Activated T-helper 1 cell treated with Interleukin-2 at 50 U/mL for 16 hours (primary cell): Measurements from ENCODE around the gene GRB14.
"Not testable (repeated sequence)": the region's sequence is repeated elsewhere in the genome, so short reads cannot be mapped to it uniquely, and the experiment has no call there.

Source experiments
- DNase-seq: peaks from one replicate; pipeline ENCODE4 v3.0.0-alpha.2; 2020; ENCODE audit warnings: low read depth

GRB14 gene

GRCh38 chr2:164620873-164621763 lies at the start of gene GRB14:
Gene GRB14, minus strand, starts transcription at chr2:164621482. Its CDS starts 173 bp downstream, at chr2:164621309.
- DNase-seq, result no peak

DNA sequence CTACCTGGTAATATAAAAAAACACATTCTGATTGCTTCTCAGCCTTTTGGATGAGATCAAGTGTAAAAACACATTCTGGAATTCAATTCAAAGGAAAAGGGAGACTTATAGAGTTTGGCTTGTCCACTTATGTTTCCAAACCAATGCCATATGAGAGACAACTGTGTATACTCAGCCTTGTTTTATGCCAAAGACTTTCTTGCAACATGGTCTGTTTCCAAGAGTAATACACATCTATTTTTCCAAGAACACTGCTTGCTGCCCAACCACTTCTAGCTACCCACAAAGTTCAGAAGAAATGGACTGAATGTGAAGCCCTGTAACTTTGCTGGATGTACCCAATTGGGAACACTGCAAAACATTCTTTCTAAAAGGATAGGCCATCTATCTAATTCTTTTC lies 48.0 kb upstream of the GRB14 start:
- no peak for DNase-seq

GRCh38 chr2:164667566-164667965 lies 46.3 kb upstream of the GRB14 start:
- no peak for DNase-seq

DNA sequence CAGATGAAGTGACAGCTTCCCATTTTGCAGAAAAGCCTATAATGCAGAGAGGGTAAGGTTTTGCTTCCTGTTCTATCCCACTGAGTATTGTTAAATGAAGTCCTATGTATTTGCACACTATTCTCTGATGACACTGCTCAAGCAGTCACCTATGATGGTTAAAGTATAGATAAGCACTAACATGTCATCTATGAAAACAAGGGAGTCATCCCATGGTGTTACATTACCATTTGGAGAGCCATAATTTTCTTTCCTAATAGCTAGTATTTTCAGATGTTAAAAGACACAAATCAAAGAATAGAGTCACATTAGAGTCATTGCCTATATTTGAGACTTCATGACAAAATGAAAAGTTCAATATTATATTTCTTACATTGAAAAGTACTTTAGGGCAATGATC lies 42.8 kb upstream of the GRB14 start:
- DNase-seq, result no peak

DNA sequence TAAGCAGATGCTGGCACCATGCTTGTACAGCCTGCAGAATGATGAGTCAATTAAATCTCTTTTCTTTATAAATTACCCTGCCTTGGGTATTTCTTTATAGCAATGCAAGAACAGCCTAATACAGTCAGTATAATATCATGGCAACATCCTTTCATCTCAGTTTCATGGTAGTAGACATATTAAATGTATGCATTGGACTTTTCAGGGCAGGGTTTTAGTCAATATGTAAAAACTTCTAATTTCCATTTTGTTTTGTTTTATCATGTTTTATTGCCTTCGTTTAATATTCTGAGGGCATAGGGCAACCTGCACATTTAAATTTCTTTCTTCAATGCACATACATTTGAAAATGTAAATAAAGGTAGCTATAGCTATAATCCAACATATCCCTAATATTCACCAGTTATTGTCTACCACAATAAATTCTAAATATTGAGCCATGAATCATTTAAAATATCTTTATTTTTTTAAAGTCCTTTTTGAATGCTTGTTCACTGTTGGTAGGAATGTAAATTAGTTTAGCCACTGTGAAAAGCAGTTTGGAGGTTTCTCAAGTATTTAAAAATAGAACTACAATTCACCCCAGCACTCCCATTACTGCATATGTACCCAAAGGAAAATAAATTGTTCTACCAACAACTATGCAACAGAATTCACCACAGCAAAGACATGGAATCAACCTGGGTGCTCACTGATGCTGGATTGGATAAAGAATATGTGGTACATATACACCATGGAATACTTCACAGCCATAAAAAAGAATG lies 41.8 kb upstream of the GRB14 start:
- DNase-seq, result no peak

GRCh38 chr2:164662066-164662465 lies 40.8 kb upstream of the GRB14 start:
- DNase-seq, result no peak

GRCh38 chr2:164661349-164661748 lies 40.1 kb upstream of the GRB14 start:
- no peak for DNase-seq

DNA sequence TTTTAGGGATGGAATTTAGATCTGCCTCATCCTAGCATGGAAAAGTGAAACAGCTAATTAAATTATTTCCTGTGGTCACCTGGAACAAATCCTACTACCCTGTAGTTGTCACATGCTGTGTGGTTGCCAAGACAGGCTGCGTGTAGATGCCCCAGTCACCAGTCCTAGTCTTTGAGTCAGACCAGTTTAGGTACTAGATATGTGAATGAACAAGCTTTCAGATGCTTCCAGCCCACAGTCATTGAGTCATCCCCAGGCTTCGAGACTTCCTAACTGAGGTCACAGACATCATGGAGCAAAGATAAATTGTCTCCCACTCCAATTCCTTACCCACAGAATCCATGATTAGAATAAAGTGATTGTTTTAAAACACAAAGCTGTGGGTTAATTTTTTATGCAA lies 35.8 kb upstream of the GRB14 start:
- no peak for DNase-seq

- no peak for DNase-seq
Observed at GRCh38 chr2:164655750-164656149, 34.5 kb upstream of the GRB14 start.

DNA sequence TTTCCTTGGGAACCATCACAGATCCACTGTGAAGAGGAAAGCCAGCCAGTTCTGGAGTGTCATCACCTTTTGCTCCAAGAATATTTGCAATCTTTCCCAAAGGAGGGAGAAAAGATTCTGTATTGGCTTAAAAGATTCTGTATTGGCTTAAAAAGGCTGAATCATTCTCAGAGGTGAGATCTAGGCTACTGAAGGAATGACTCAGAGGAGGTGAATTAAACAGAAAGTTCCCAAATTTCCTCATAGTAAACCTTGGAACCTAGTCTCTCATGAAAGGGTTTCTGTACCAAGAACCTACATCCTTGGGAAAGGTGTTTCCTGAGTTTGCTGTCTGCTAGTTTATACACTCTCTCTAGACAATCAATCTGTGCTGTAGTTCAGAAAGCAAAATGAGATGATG lies 34.1 kb upstream of the GRB14 start:
- no peak for DNase-seq

DNA sequence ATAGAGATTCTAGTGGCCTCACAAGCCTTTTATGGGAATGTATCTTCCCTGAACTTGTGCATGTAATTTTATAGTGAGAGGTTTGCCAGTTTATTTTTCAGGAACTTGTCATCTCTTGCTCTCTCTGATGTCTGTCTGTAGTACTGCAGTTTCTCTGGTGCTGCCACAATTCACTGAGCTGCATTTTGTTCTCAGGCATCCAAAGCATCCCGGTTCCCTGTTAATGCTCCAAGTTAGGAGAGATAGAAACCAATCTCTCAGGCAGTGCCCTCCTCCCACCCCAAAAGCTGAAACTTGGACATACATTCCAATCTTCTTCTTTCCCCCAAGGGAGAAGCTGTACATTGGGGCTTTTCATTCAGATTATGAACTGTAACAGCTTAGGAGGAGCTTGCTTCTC lies 30.1 kb upstream of the GRB14 start:
- DNase-seq, result no peak

DNA sequence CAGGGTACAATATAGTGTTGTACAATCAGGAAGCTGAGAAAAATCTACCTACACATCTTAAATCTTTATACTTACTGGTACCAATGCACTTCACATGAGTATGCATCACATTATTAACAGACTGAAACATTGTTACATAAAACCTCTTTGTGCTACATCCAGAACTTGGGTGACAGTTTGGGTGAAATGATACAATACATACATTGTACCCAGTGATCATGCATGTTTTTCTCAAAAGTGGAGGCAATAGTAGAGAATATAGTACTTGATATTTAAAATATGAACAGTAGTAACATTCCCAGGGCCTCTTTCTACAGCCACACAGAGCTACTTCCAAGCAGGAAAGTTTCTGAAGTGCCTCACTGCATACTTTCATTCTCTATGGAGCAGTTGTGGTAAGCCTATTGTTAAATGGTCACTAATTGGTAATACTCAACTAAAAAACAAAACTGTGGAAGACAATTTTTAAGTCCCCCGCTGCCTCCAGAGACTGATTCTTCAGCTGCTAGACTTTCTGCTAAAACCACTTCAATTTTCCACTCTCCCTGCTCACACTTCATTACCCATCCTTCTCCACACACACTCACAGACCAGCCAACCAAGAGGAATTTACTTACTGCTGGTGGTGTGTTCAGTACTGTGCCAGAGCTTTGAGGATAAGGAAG lies 22.9 kb upstream of the GRB14 start:
- no peak for DNase-seq

DNA sequence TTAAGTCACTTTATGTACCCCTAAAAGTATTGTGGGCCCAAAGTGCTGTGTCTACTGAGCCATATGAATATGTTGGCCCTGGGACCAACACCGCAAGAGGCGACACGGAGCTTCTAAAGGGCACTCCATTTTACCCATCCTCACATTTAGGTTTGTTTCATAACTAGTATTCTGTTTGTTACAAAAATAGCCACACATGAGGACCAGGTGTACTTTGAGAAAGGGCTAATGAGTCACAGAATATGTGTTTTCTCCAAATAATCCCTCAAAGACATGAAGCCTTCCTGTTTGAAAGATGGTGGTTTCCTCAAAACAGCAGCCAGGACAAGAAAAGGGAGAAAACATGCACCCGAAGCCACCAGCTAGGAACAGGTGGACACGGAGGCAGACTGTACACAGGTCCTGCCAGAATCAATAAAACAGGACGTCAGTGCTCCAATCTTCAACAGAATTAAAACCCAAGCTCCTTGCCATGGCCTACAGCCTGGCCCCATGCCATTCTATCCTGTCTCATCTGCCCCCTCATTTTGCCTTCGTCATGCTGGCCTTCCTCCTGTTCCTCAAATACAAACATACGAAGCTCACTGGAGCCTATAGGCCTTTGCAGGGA lies 21.8 kb upstream of the GRB14 start:
- DNase-seq, result no peak

GRCh38 chr2:164642268-164642667 lies 21.0 kb upstream of the GRB14 start:
- DNase-seq, result no peak

GRCh38 chr2:164628319-164628718 lies 7.0 kb upstream of the GRB14 start:
- not testable (repeated sequence) for DNase-seq

GRCh38 chr2:164625378-164625971 lies 4.2 kb upstream of the GRB14 start:
- no peak for DNase-seq

- no peak for DNase-seq
Observed at GRCh38 chr2:164624316-164624715, 3.0 kb upstream of the GRB14 start.

GRCh38 chr2:164622338-164623106 lies 1.2 kb upstream of the GRB14 start:
- DNase-seq, result no peak

GRCh38 chr2:164621764-164622105 lies 453 bp upstream of the GRB14 start:
- no peak for DNase-seq

DNA sequence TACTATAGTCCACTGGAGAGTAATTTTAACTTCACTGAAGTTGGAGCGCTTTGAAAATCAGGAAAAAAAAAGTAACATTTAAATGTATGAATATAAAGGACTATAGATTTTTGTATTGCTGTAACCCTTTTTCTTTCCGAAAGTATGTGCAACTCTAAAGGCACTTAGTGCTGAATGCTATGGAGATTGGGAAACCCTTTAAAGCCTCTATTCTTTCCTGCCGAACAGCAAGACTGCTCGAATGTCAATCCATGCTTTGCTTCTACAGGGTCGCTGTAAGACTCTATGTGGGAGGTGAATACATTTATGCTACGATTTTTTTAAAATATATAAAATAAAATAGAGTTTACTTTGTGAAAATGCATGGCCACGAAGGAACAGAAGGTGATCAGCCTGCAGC lies 825 bp downstream of the GRB14 start:
- no peak for DNase-seq

- no peak for DNase-seq
Observed at GRCh38 chr2:164617466-164617865, 3.8 kb downstream of the GRB14 start.
